Heart left ventricle (tissue), 16 donors: ENCODE data around the gene CCDC148. TPM values are rescaled to one million over a fixed set of nuclear protein-coding genes. Genes with fewer than 3 reads are reported as not detected.

Experiments
- ATAC-seq, 4 donors: fragments of 200-7000 bp; cut with Tn5 transposase; one replicate each; pipeline ENCODE4 v1.9.1; 2020 to 2022; ENCODE audit warnings: moderate library complexity in 4 of 4, mild to moderate bottlenecking in 3 of 4, moderate number of reproducible peaks in 1 of 4
- DNase-seq, 5 donors: peaks; one replicate each; pipeline ENCODE4 v3.0.0-alpha.2; 2020
- H3K27ac ChIP-seq, 12 donors: fragments of 200-600 bp; sonication (generic) in 4 of 12; one replicate each; pipeline versions ENCODE4 v1.5.0 to v1.8.0; 2016 to 2022; ENCODE audit warnings: mild to moderate bottlenecking in 2 of 12
- H3K27me3 ChIP-seq, 9 donors: fragments of 200-600 bp; sonication (generic) in 2 of 9; one replicate each; pipeline versions ENCODE4 v1.5.1 to v1.8.0; 2016 to 2022; ENCODE audit warnings: mild to moderate bottlenecking in 3 of 9
- H3K36me3 ChIP-seq, 9 donors: fragments of 200-600 bp; sonication (generic) in 2 of 9; one replicate each; pipeline versions ENCODE4 v1.5.0 to v1.8.0; 2018 to 2022; ENCODE audit warnings: mild to moderate bottlenecking in 2 of 9
- H3K4me1 ChIP-seq, 12 donors: fragments of 200-600 bp; sonication (generic) in 4 of 12; one replicate each; pipeline versions ENCODE4 v1.5.0 to v1.8.0; 2016 to 2022; ENCODE audit warnings: mild to moderate bottlenecking in 3 of 12
- H3K4me3 ChIP-seq, 12 donors: fragments of 200-600 bp; sonication (generic) in 4 of 12; one replicate each; pipeline versions ENCODE4 v1.5.0 to v1.8.0; 2017 to 2022; ENCODE audit warnings: mild to moderate bottlenecking in 9 of 12, moderate library complexity in 4 of 12
- H3K9me3 ChIP-seq, 12 donors: fragments of 200-600 bp; sonication (generic) in 4 of 12; one replicate each; pipeline versions ENCODE4 v1.5.0 to v1.8.0; 2016 to 2022; ENCODE audit warnings: mild to moderate bottlenecking in 1 of 12
- POLR2A ChIP-seq, 2 donors: fragments of 450-650 bp; IDR thresholded peaks; one replicate each; pipeline ENCODE4 v1.6.1; 2017; ENCODE audit warnings: antibody characterized with exemption in 2 of 2, mild to moderate bottlenecking in 2 of 2, moderate library complexity in 2 of 2
- WGBS, 4 donors: extraction: QIAGEN DNeasy Blood & Tissue Kit in 2 of 4; methylation state at CpG; one replicate each; pipeline versions ENCODE4 v1.1.5 to v1.1.7; 2013 to 2018; 5-methylcytosine and 5-hydroxymethylcytosine counted together
- intact Hi-C, 10 donors: fragments of 100-400 bp; cut with DNase I; formaldehyde crosslinking; loops; one replicate each; pipeline versions ENCODE4 v1.11.1 to v1.14.2; 2022
- polyA plus RNA-seq, 2 donors: library from polyadenylated mRNA; stranded (reverse); fragments of 200-250 nt; gene quantifications; one replicate each; pipeline ENCODE4 v1.2.3, GENCODE V29; 2013
- total RNA-seq, 9 donors: library from RNA; depleted of rRNA in 2 of 9; stranded (reverse); fragments of >200 nt in 2 of 9; fragmentation: NEBNext Ultra II Directional in 3 of 9; extraction: Animal tissue kit (Norgen Biotek cat#: 25700) in 3 of 9; gene quantifications; one replicate each; pipeline versions ENCODE4 v1.1.0 to v1.2.4, GENCODE V29; 2016 to 2023
- TF ChIP-seq, protein P1 (sequence below), 12 donors: fragments of 200-600 bp; sonication (generic) in 4 of 12; IDR thresholded peaks; one replicate each; pipeline versions ENCODE4 v1.5.0 to v1.8.0; 2018 to 2022; ENCODE audit warnings: antibody characterized with exemption in 12 of 12, mild to moderate bottlenecking in 5 of 12
- donor health status: ischemic (EF 13 %, LVEDD 7.1; RV severe dilation, severe dysfunction).
- donor health status: healthy with polysubstance abuse.
- donor health status: DM: no; HTN: yes; CAD: no.
- donor health status: DM: no; HTN: no; CAD: no.
- donor health status: ischemic (EF 25% LVEDD 6.9; RV normal size, moderate dysfunction).
- donor health status: ischemic (EF 25% LVEDD 5.7; RV mildly dilated, moderate dysfunction).
- donor health status: healthy.
- donor health status: DM: yes; HTN: yes; CAD: no.
- donor health status: ischemic (EF 35%, LVEDD 5.7; RV mildly dilated, moderate dysfunction).
- donor health status: nonischemic (EF 11% LVEDD 7.7; RV severe dilation, severe dysfunction).
- donor health status: DM: yes; HTN: yes; CAD: no.
- donor health status: PGD.
- donor health status: ischemic (EF 29% LVEDD 5.4; RV normal size, mild dysfunction).
- donor health status: nonischemic (EF 23%, LVEDD 6.1; RV moderate dilation, normal function).

CCDC148 gene
- total and polyA plus RNA-seq, 11 donors = 0.24 to 1.2 (median 0.75) TPM; not detected in 2

GRCh38 chr2:158460632-158461297, 4.2 kb upstream of the CCDC148 start:
- intact Hi-C loops = loop anchor here in 1 of 10 donors (10.0 kb wide), 1 partner anchor 134 kb away; no protein-coding TSS in a partner anchor
- Histone ChIP-seq H3K9me3 (no peaks in the 10 kb centered on the region), H3K27me3 (no peaks in the 10 kb centered on the region), H3K36me3 (no peaks in the 10 kb centered on the region), H3K27ac (no peak overlapping the region), H3K4me1 (peaks cover 0 to 48% (median 23%) of the 10 kb centered on the region in 12 donors), H3K4me3 (no peak overlapping the region)
- no peak for ATAC-seq
- WGBS, 4 donors = 22 to 30% (median 26%) methylated on average over 3 of the region's 3 CpGs
- no peak for DNase-seq
- TF ChIP-seq, protein P1, sequence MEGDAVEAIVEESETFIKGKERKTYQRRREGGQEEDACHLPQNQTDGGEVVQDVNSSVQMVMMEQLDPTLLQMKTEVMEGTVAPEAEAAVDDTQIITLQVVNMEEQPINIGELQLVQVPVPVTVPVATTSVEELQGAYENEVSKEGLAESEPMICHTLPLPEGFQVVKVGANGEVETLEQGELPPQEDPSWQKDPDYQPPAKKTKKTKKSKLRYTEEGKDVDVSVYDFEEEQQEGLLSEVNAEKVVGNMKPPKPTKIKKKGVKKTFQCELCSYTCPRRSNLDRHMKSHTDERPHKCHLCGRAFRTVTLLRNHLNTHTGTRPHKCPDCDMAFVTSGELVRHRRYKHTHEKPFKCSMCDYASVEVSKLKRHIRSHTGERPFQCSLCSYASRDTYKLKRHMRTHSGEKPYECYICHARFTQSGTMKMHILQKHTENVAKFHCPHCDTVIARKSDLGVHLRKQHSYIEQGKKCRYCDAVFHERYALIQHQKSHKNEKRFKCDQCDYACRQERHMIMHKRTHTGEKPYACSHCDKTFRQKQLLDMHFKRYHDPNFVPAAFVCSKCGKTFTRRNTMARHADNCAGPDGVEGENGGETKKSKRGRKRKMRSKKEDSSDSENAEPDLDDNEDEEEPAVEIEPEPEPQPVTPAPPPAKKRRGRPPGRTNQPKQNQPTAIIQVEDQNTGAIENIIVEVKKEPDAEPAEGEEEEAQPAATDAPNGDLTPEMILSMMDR (IDR thresholded peaks at IDR 0.05) = peak in 5 of 12 donors; percentile 8 to 32 (median 12)
- no peak for TF ChIP-seq POLR2A (IDR thresholded peaks at IDR 0.05)

DNA sequence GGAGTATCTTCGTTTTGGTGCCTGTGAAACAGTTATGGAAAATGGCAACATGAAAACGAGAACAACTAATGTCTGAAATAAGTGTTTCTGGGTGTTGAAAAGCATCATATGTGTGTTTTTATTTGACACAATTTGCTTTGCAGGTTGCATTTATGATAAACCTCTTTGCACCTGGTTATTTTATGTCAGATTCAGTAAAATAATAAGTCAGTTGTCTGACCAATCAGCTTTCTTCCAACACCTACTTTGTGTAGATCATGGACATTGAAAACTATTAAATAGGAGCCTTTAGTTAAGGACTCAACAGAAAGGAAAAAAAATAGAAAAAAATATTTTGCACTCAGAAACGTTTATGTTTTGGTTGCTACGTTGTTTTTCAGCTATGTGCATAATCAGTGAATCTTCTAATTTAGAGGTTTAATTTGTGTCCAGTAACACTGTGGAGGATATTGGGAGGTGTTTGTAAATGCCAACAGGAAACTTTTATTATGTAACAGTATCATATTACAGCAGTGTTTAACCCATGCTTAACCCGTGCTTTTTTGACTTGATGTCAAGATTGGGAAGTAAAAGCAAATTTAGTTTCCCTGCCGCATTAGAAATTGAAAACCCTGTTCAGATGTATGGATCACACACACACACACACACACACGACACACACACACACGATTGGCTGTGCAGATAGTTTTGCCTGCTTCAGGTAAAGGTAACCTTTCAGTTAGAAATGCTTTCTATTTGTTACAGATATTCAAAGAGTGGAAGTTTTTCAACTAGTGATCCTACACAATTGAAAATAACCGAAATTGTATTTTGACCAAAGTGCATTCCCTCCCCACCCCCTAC, 2.8 kb upstream of the CCDC148 start:
- H3K27ac ChIP-seq = peak overlapping the region in 7 of 12 donors; percentile 18 to 97 (median 94)
- H3K27me3 ChIP-seq = no peaks in the 10 kb centered on the region
- H3K36me3 ChIP-seq = no peaks in the 10 kb centered on the region
- WGBS, 4 donors = 45 to 51% (median 48%) methylated on average over 9 of the region's 9 CpGs
- DNase-seq (no peak), ATAC-seq (no peak)
- H3K9me3 ChIP-seq = no peaks in the 10 kb centered on the region
- TF ChIP-seq POLR2A (IDR thresholded peaks at IDR 0.05) = no peak
- TF ChIP-seq, protein P1 (IDR thresholded peaks at IDR 0.05) = no peak
- intact Hi-C loops = loop anchor here (5.0 to 10.0 kb wide), 17 partner anchors 78 to 682 kb away; partner anchors contain the start of gene ACVR1 (in 1 of the 10)
- peak overlapping the region in 10 of 12 donors; percentile 75 to 98 (median 88) for H3K4me3 ChIP-seq
- H3K4me1 ChIP-seq = peaks cover 0 to 48% (median 21%) of the 10 kb centered on the region in 12 donors

DNA sequence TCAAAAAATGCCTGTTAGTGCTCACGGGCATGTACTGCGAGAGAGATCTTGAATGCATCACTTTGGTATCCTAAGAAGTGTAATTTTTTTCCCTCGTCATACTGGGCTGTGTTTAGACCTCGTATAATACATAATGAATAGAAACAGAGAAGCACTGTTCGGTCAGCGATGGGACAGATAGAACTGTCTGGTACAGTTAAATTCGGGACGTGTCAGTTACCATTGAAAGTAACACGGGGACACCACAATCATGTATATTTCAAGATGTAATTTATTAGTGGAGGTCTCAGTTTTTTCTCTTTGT, 2.0 kb upstream of the CCDC148 start:
- Histone ChIP-seq H3K9me3 (no peaks in the 10 kb centered on the region), H3K27ac (peak overlapping the region in 10 of 12 donors; percentile 89 to 98 (median 96)), H3K4me1 (peaks cover 0 to 43% (median 21%) of the 10 kb centered on the region in 12 donors), H3K36me3 (no peaks in the 10 kb centered on the region), H3K27me3 (no peaks in the 10 kb centered on the region), H3K4me3 (peak overlapping the region; percentile 66 to 98 (median 87))
- ATAC-seq = no peak
- WGBS, 4 donors = 10 to 26% (median 16%) methylated on average over 9 of the region's 9 CpGs
- no peak for DNase-seq
- no peak for TF ChIP-seq POLR2A (IDR thresholded peaks at IDR 0.05)
- TF ChIP-seq, protein P1 (IDR thresholded peaks at IDR 0.05) = no peak
- intact Hi-C loops = loop anchor here (5.0 to 10.0 kb wide), 16 partner anchors 79 to 681 kb away; partner anchors contain the start of gene ACVR1 (in 1 of the 10)
